Measurements from ENCODE around the gene SHH.

The SHH gene

GRCh38 chr7:155762036-155762435, 50.2 kb downstream of the SHH start:
- DNase-seq, result no peak

- no peak for DNase-seq
These were observed 51.1 kb downstream of the SHH start for GRCh38 chr7:155761162-155761561.

DNA sequence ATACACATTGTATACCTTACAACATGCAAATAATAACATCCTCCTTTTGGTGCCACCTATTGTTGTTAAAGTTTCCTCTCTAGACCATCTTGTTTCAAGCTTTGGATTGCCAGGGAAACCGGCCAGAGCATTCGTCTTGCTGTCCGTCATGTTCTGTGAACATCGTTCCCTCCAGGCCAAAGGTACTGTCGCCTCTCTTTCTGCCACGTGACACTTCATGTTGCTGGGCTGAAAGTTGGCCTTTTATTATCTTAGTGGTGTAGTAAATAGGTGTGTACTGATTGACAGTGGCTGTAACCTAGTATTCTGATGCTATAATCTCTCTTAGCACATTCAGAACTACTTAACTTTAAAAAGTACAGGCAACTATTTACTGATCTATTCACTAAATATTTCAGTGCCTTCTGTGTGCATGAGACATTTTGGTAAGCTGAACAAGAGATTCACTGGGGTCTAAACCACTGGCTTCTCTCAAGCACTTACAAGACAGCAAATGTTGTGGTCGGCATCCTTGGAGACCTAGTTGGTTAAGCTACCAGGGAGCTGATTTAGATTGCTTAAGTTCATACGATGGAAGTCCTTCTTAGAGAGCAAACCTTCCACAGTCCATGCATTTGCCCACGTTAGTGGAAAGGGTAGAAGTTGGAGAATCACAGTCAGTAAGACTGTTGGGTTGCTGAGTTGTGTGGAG, 52.4 kb downstream of the SHH start:
- DNase-seq, result no peak

GRCh38 chr7:155758348-155758747, 53.9 kb downstream of the SHH start:
- DNase-seq, result no peak

GRCh38 chr7:155756322-155756721, 55.9 kb downstream of the SHH start:
- no peak for DNase-seq

DNA sequence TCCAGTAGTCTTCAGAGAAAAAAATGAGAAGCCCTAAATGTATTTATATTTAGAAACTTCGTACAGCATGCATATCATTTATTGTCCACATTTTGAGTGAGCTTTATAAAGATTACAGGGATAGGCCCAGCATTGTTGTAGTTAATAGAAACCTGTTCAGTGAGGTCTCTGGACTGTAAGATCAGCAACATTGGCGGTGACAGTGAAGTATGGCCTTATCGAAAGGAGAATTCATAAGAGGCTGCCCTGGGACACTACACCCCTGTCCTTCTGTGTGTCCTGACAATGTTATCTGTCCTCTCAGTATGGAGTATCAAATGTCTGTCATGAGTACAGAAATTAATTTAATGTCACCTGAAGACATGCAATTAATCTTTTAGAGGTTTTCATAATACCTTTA, 57.2 kb downstream of the SHH start:
- no peak for DNase-seq

DNA sequence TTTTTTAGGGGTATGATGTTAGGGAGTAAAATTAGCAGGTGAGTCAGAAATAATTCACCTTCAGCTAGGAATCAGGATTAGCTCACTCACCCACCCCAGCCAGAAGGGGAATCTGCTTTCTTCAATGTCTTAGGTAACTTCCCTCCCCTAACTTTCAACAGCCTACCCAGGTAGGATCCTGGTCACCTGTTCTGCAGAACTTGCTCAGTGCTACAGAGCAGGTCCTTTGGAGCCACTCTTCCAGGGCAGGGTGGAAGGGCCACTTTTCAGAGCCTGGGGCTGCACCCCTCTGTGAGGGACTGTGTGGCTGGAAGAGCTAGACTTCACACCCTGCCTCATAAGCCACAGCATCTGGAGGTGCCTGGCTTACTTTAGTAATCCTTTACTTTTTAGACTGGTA, 58.1 kb downstream of the SHH start:
- DNase-seq, result no peak

DNA sequence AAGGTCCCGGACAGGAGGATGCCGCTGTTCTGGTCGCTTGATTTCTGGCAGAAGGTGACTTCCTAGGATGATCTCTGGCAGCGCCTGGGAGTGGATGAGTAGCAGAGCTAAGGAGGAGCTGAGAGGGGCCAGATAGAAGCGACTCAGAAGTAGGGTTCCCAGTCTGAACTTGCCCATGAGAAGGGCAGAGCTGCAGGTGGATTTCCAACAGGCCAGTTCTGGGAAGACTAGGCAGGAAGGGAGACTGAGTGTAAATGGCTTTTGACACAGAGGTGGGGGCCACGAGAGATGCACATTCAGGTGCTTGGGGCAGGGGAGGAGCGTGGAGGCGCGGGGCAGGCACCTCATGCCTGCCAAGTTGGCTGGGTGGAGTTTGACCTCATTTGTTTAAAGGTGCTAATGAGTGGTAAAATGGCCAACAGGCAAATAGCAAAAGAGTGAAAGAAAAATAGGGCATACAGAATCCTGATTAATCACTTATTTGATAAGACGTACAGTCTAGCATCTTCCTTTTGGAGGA, 58.8 kb downstream of the SHH start:
- DNase-seq, result no peak

GRCh38 chr7:155752756-155753445, 59.4 kb downstream of the SHH start:
- DNase-seq, result no peak

- DNase-seq, result no peak
These were observed 60.9 kb downstream of the SHH start for GRCh38 chr7:155751409-155751808.

DNA sequence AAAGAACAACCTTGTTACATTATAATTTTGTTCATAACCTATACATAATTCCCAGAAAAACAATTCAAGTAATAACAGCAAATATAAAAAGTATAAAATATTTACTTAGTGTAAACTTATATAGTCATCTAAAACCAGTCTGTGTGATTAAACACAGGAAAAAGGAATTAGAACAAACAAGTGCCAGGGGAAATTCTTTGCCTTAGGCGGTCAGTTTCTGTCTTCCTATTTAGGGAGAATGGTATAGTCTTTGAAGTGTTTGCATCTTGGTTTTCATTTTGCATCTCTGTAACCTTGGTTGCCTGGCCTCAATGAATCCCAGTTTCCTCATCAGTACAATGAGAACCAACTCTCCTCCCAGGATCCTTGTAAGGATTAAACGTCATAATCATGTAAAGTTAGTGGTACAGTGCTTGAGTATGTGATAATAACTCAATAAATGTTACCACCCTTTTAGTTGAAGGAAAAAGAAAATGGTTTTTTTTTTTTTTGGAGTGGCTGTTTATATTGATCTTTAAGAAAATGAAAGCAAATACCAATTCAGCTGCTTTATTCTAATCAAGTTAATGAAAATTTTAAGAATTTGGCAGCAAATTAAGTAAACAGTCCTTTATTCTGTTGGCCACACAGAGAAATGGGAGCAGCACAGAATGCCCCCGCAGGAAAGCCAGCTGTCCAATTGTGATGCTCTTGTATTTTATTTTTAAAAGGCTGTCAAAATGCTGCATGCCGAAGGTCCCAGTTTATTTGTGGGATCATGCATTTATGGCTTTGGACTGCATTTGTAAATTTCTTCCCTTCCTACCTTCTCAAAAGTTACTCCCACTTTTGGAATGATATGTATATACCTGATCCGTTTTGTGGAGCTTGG, 61.8 kb downstream of the SHH start:
- no peak for DNase-seq
